KMS-11 (cell line): ENCODE data around the gene RASA3.

Experiments used
- H2AFZ ChIP-seq: fragments of 200-600 bp; sonication (generic); 2 replicates; pipeline ENCODE4 v1.6.1; 2016; ENCODE audit warnings: antibody characterized with exemption, mixed run types, low read depth
- H3K27ac ChIP-seq: fragments of 200-600 bp; sonication (generic); 2 replicates; pipeline ENCODE4 v1.6.1; 2016; ENCODE audit warnings: mild to moderate bottlenecking, mixed run types
- H3K27me3 ChIP-seq: fragments of 200-600 bp; sonication (generic); 2 replicates; pipeline ENCODE4 v1.6.1; 2017; ENCODE audit warnings: mild to moderate bottlenecking, low read depth, mixed run types, moderate library complexity; ENCODE audit not compliant: insufficient read depth
- H3K36me3 ChIP-seq: fragments of 200-600 bp; sonication (generic); 2 replicates; pipeline ENCODE4 v1.6.1; 2017; ENCODE audit warnings: mild to moderate bottlenecking, mixed run types; ENCODE audit not compliant: insufficient read depth
- H3K4me1 ChIP-seq: fragments of 200-600 bp; sonication (generic); 2 replicates; pipeline ENCODE4 v1.6.1; 2016; ENCODE audit warnings: mild to moderate bottlenecking, low read depth, mixed run types; ENCODE audit not compliant: poor library complexity, severe bottlenecking
- H3K4me2 ChIP-seq: fragments of 200-600 bp; sonication (generic); 2 replicates; pipeline ENCODE4 v1.7.0; 2016; ENCODE audit warnings: mild to moderate bottlenecking, mixed run types
- H3K4me3 ChIP-seq: fragments of 200-600 bp; sonication (generic); IDR thresholded peaks from 2 replicates; pipeline ENCODE4 v1.6.1; 2017; ENCODE audit warnings: low read depth, low read length, mixed read lengths; ENCODE audit not compliant: insufficient read depth
- H3K79me2 ChIP-seq: fragments of 200-600 bp; sonication (generic); 2 replicates; pipeline ENCODE4 v1.6.1; 2016; ENCODE audit warnings: low read depth, mixed run types; ENCODE audit not compliant: insufficient read depth
- H3K9ac ChIP-seq: fragments of 200-600 bp; sonication (generic); 2 replicates; pipeline ENCODE4 v1.6.1; 2016; ENCODE audit warnings: mild to moderate bottlenecking, mixed run types
- H4K20me1 ChIP-seq: fragments of 200-600 bp; sonication (generic); 2 replicates; pipeline ENCODE4 v1.6.1; 2016; ENCODE audit warnings: mild to moderate bottlenecking, mixed run types; ENCODE audit not compliant: insufficient read depth
- CTCF ChIP-seq: fragments of 200-600 bp; sonication (generic); conservative IDR thresholded peaks from 2 replicates; pipeline ENCODE4 v1.6.1; 2017; ENCODE audit warnings: low read depth, mild to moderate bottlenecking, antibody characterized with exemption, low read length, moderate library complexity, mixed read lengths

Gene RASA3

GRCh38 chr13:113956571-113956970 lies 175.9 kb downstream of the RASA3 start:
- H3K4me2 ChIP-seq = no peak overlapping the region
- no peak overlapping the region for H2AFZ ChIP-seq
- H3K79me2 ChIP-seq = no peaks in the 10 kb centered on the region
- H3K36me3 ChIP-seq = no peaks in the 10 kb centered on the region
- no peak overlapping the region for H3K4me3 ChIP-seq
- no peaks in the 10 kb centered on the region for H3K4me1 ChIP-seq
- no peak overlapping the region for H3K27ac ChIP-seq
- no peak overlapping the region for H3K9ac ChIP-seq
- H4K20me1 ChIP-seq = no peaks in the 10 kb centered on the region
- TF ChIP-seq CTCF = no peak
- no peaks in the 10 kb centered on the region for H3K27me3 ChIP-seq

GRCh38 chr13:113955691-113956090 lies 176.7 kb downstream of the RASA3 start:
- no peak for TF ChIP-seq CTCF

GRCh38 chr13:113955235-113955634 lies 177.2 kb downstream of the RASA3 start:
- Histone ChIP-seq H3K9ac (no peak overlapping the region), H3K4me1 (no peaks in the 10 kb centered on the region), H3K27me3 (no peaks in the 10 kb centered on the region), H3K79me2 (no peaks in the 10 kb centered on the region), H3K36me3 (no peaks in the 10 kb centered on the region), H3K27ac (no peak overlapping the region), H3K4me3 (no peak overlapping the region), H3K4me2 (no peak overlapping the region), H4K20me1 (no peaks in the 10 kb centered on the region), H2AFZ (no peak overlapping the region)
- TF ChIP-seq CTCF = no peak

More at GRCh38 chr13:113955691-113956090, 176.7 kb downstream of the RASA3 start:
- Histone ChIP-seq H3K36me3 (no peaks in the 10 kb centered on the region), H3K4me2 (no peak overlapping the region), H4K20me1 (no peaks in the 10 kb centered on the region), H3K4me1 (no peaks in the 10 kb centered on the region), H3K27ac (no peak overlapping the region), H3K27me3 (no peaks in the 10 kb centered on the region), H3K79me2 (no peaks in the 10 kb centered on the region), H3K4me3 (no peak overlapping the region), H3K9ac (no peak overlapping the region), H2AFZ (no peak overlapping the region)

GRCh38 chr13:113954046-113954835 lies 178.2 kb downstream of the RASA3 start:
- no peak overlapping the region for H3K9ac ChIP-seq
- no peak overlapping the region for H2AFZ ChIP-seq
- H3K27ac ChIP-seq = no peak overlapping the region
- no peak overlapping the region for H3K4me2 ChIP-seq
- no peaks in the 10 kb centered on the region for H4K20me1 ChIP-seq
- no peak for TF ChIP-seq CTCF
- no peaks in the 10 kb centered on the region for H3K79me2 ChIP-seq
- H3K36me3 ChIP-seq = no peaks in the 10 kb centered on the region
- H3K27me3 ChIP-seq = no peaks in the 10 kb centered on the region
- H3K4me1 ChIP-seq = no peaks in the 10 kb centered on the region
- H3K4me3 ChIP-seq = no peak overlapping the region
